CD4-positive, alpha-beta T cell (primary cell): ENCODE data around the gene DMTF1. TPM values are rescaled to one million over a fixed set of nuclear protein-coding genes. Genes with fewer than 3 reads are reported as not detected.

ENCODE experiments used
- ATAC-seq: fragments of 200-7000 bp; cut with Tn5 transposase; one replicate; pipeline ENCODE4 v1.10.0; 2022; ENCODE audit warnings: mild to moderate bottlenecking; ENCODE audit not compliant: poor library complexity
- CTCF ChIA-PET: fragments of 350-600 bp; sonication (Branson Sonifier 250); formaldehyde crosslinking; loops from one replicate; lab custom pipeline; 2021; ENCODE audit warnings: antibody characterized with exemption, inconsistent platforms; lab: Charles Lee
- POLR2A ChIA-PET: fragments of 350-600 bp; sonication (Branson Sonifier 250); formaldehyde crosslinking; loops from one replicate; lab custom pipeline; 2021; ENCODE audit warnings: antibody characterized with exemption, inconsistent platforms; lab: Charles Lee
- DNase-seq, 14 experiments: peaks; one replicate each; pipeline ENCODE4 v3.0.0-alpha.2; 2013 to 2020; ENCODE audit warnings: mixed read lengths in 2 of 14
- H3K27ac ChIP-seq, 2 donors: one replicate each; pipeline versions ENCODE4 v1.5.1 to v1.7.0; 2013; ENCODE audit warnings: low read length in 2 of 2, low read depth in 1 of 2, mild to moderate bottlenecking in 1 of 2
- H3K27me3 ChIP-seq, 2 experiments: 1 replicate in 1 of 2; 2 replicates in 1 of 2; pipeline versions ENCODE4 v1.6.1 to v1.7.0; 2013; ENCODE audit warnings: low read length in 2 of 2, control low read depth in 1 of 2, mild to moderate bottlenecking in 1 of 2, moderate library complexity in 1 of 2; ENCODE audit not compliant: insufficient read depth in 2 of 2, control insufficient read depth in 1 of 2
- H3K36me3 ChIP-seq: one replicate; pipeline ENCODE4 v1.6.1; 2013; ENCODE audit warnings: low read length, control low read depth; ENCODE audit not compliant: insufficient read depth
- H3K4me1 ChIP-seq: one replicate; pipeline ENCODE4 v1.6.1; 2013; ENCODE audit warnings: low read length, control low read depth; ENCODE audit not compliant: insufficient read depth
- H3K4me3 ChIP-seq: one replicate; pipeline ENCODE4 v1.5.1; 2013; ENCODE audit warnings: mild to moderate bottlenecking, low read length, moderate library complexity
- H3K9me3 ChIP-seq, 2 experiments: 1 replicate in 1 of 2; 2 replicates in 1 of 2; pipeline versions ENCODE4 v1.6.1 to v1.7.0; 2013; ENCODE audit warnings: low read length in 2 of 2, mild to moderate bottlenecking in 2 of 2, control low read depth in 1 of 2, moderate library complexity in 1 of 2; ENCODE audit not compliant: control insufficient read depth in 1 of 2, insufficient read depth in 1 of 2
- H3K27ac Mint-ChIP-seq: one replicate; pipeline ENCODE4 v1.8.0; 2020; ENCODE audit warnings: mixed read lengths
- H3K27me3 Mint-ChIP-seq: one replicate; pipeline ENCODE4 v1.8.0; 2021; ENCODE audit warnings: mixed read lengths
- H3K36me3 Mint-ChIP-seq: one replicate; pipeline ENCODE4 v1.8.0; 2021; ENCODE audit warnings: low read depth, mixed read lengths
- H3K4me1 Mint-ChIP-seq: one replicate; pipeline ENCODE4 v1.8.0; 2021; ENCODE audit warnings: low read depth, mixed read lengths
- H3K4me3 Mint-ChIP-seq: one replicate; pipeline ENCODE4 v1.8.0; 2020; ENCODE audit warnings: mild to moderate bottlenecking, mixed read lengths
- H3K9me3 Mint-ChIP-seq: one replicate; pipeline ENCODE4 v1.8.0; 2020; ENCODE audit warnings: mixed read lengths
- CTCF ChIP-seq: fragments of 200-600 bp; IDR thresholded peaks from one replicate; pipeline ENCODE4 v1.8.0; 2022; ENCODE audit warnings: antibody characterized with exemption, mild to moderate bottlenecking
- intact Hi-C, 2 experiments: fragments of 100-400 bp; cut with DNase I in 1 of 2; cut with micrococcal nuclease in 1 of 2; formaldehyde crosslinking; loops; one replicate each; pipeline versions ENCODE4 v1.15.1 to v1.9.0; 2023 to 2025; cut with DNase I, micrococcal nuclease
- total RNA-seq, 174 experiments: library from RNA in 2 of 174; stranded (reverse) in 2 of 174; gene quantifications; one replicate each; pipeline ENCODE4 v1.2.3 and lab custom pipeline; 2021 to 2026

DMTF1 gene
- total RNA-seq, 2 experiments from 2014 or later: 114 to 115 TPM

- Mint-ChIP-seq H3K4me1 (no peaks in the 10 kb centered on the region), H3K36me3 (no peaks in the 10 kb centered on the region), H3K9me3 (no peaks in the 10 kb centered on the region), H3K27me3 (no peaks in the 10 kb centered on the region), H3K27ac (no peak overlapping the region), H3K4me3 (no peak overlapping the region)
- Histone ChIP-seq H3K27me3 (no peaks in the 10 kb centered on the region), H3K27ac (no peak overlapping the region), H3K4me3 (no peak overlapping the region), H3K36me3 (no peaks in the 10 kb centered on the region), H3K9me3 (no peaks in the 10 kb centered on the region), H3K4me1 (no peaks in the 10 kb centered on the region)
- POLR2A ChIA-PET: no interaction called here
- TF ChIP-seq CTCF: no peak
- CTCF ChIA-PET: no interaction called here
- intact Hi-C loops: no loop called here
- DNase-seq (no peak), ATAC-seq (no peak)
These were observed 25.2 kb upstream of the DMTF1 start for GRCh38 chr7:87127019-87127418.

GRCh38 chr7:87128861-87129267 is 23.4 kb upstream of the DMTF1 start:
- ATAC-seq (no peak), DNase-seq (no peak)
- Mint-ChIP-seq H3K4me1 (no peaks in the 10 kb centered on the region), H3K27me3 (peaks cover 9% of the 10 kb centered on the region), H3K4me3 (no peak overlapping the region), H3K27ac (no peak overlapping the region), H3K36me3 (no peaks in the 10 kb centered on the region), H3K9me3 (no peaks in the 10 kb centered on the region)
- H3K9me3 ChIP-seq: no peaks in the 10 kb centered on the region
- no peak for TF ChIP-seq CTCF
- H3K4me3 ChIP-seq: no peak overlapping the region
- H3K36me3 ChIP-seq: no peaks in the 10 kb centered on the region
- H3K27me3 ChIP-seq: no peaks in the 10 kb centered on the region
- CTCF ChIA-PET: no interaction called here
- H3K4me1 ChIP-seq: no peaks in the 10 kb centered on the region
- intact Hi-C loops: no loop called here
- POLR2A ChIA-PET: no interaction called here
- no peak overlapping the region for H3K27ac ChIP-seq

GRCh38 chr7:87129332-87129731 is 22.9 kb upstream of the DMTF1 start:
- H3K27me3 ChIP-seq: no peaks in the 10 kb centered on the region
- no peaks in the 10 kb centered on the region for H3K9me3 Mint-ChIP-seq
- no peak for TF ChIP-seq CTCF
- no peak overlapping the region for H3K4me3 Mint-ChIP-seq
- H3K4me1 Mint-ChIP-seq: no peaks in the 10 kb centered on the region
- POLR2A ChIA-PET: no interaction called here
- intact Hi-C loops: no loop called here
- H3K27ac Mint-ChIP-seq: no peak overlapping the region
- H3K36me3 ChIP-seq: no peaks in the 10 kb centered on the region
- no peak overlapping the region for H3K4me3 ChIP-seq
- H3K36me3 Mint-ChIP-seq: no peaks in the 10 kb centered on the region
- ATAC-seq (no peak), DNase-seq (no peak)
- no peak overlapping the region for H3K27ac ChIP-seq
- H3K27me3 Mint-ChIP-seq: peaks cover 14% of the 10 kb centered on the region
- CTCF ChIA-PET: no interaction called here
- H3K4me1 ChIP-seq: no peaks in the 10 kb centered on the region
- no peaks in the 10 kb centered on the region for H3K9me3 ChIP-seq
